Suppressor macrophage (primary cell): ENCODE measurements around the gene AGBL3.
"Not testable (repeated sequence)": the region's sequence is repeated elsewhere in the genome, so short reads cannot be mapped to it uniquely, and the experiment has no call there.

Source experiments
- DNase-seq, 4 experiments: peaks; one replicate each; pipeline ENCODE4 v3.0.0-alpha.2; 2020 to 2022

The AGBL3 gene

GRCh38 chr7:135169141-135169963 lies 183.0 kb downstream of the AGBL3 start:
- DNase-seq: peak; percentile 52 to 80 (median 71)

GRCh38 chr7:135169964-135170273 lies 183.6 kb downstream of the AGBL3 start:
- DNase-seq: peak in 2 of 4 experiments; percentile 67 to 78

- peak; percentile 97 to 99 (median 98) for DNase-seq
Observed at GRCh38 chr7:135170274-135170997, 184.1 kb downstream of the AGBL3 start, which contains the start of gene CYREN. Gene CYREN, minus strand, starts transcription at chr7:135170707. Its CDS starts 1,785 bp downstream, at chr7:135168922.

- peak in 1 of 4 experiments; percentile 33 for DNase-seq
Observed at GRCh38 chr7:135170998-135171481, 184.7 kb downstream of the AGBL3 start.

- peak in 3 of 4 experiments; percentile 31 to 47 (median 36) for DNase-seq
Observed at GRCh38 chr7:135171581-135172291, 185.4 kb downstream of the AGBL3 start.

GRCh38 chr7:135173916-135174315 lies 187.6 kb downstream of the AGBL3 start:
- DNase-seq: not testable (repeated sequence)

- no peak for DNase-seq
Observed at GRCh38 chr7:135174941-135175340, 188.6 kb downstream of the AGBL3 start.

- DNase-seq: no peak
Observed at GRCh38 chr7:135175931-135176330, 189.6 kb downstream of the AGBL3 start.

- no peak for DNase-seq
Observed at GRCh38 chr7:135177028-135177696, 190.9 kb downstream of the AGBL3 start.

- DNase-seq: no peak
Observed at GRCh38 chr7:135178364-135178763, 192.1 kb downstream of the AGBL3 start.

- no peak for DNase-seq
Observed at GRCh38 chr7:135179321-135179925, 193.1 kb downstream of the AGBL3 start.

- no peak for DNase-seq
Observed at GRCh38 chr7:135180122-135180521, 193.8 kb downstream of the AGBL3 start.

GRCh38 chr7:135181261-135181928 lies 195.1 kb downstream of the AGBL3 start:
- no peak for DNase-seq

GRCh38 chr7:135181929-135182678 lies 195.8 kb downstream of the AGBL3 start:
- no peak for DNase-seq

GRCh38 chr7:135183478-135183877 lies 197.2 kb downstream of the AGBL3 start:
- DNase-seq: no peak

GRCh38 chr7:135184254-135184841 lies 198.0 kb downstream of the AGBL3 start:
- DNase-seq: no peak
